Measurements from ENCODE around the gene ASPHD2.

DNA sequence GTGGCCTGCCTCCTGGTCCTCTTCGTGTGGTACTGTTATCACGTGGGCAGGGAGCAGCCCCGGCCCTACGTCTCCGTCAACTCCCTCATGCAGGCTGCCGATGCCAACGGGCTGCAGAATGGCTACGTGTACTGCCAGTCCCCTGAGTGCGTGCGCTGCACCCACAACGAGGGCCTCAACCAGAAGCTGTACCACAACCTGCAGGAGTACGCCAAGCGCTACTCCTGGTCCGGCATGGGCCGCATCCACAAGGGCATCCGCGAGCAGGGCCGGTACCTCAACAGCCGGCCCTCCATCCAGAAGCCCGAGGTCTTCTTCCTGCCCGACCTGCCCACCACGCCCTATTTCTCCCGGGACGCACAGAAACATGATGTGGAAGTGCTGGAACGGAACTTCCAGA, 4.7 kb downstream of the ASPHD2 start:
- TF ChIP-seq, protein P1, sequence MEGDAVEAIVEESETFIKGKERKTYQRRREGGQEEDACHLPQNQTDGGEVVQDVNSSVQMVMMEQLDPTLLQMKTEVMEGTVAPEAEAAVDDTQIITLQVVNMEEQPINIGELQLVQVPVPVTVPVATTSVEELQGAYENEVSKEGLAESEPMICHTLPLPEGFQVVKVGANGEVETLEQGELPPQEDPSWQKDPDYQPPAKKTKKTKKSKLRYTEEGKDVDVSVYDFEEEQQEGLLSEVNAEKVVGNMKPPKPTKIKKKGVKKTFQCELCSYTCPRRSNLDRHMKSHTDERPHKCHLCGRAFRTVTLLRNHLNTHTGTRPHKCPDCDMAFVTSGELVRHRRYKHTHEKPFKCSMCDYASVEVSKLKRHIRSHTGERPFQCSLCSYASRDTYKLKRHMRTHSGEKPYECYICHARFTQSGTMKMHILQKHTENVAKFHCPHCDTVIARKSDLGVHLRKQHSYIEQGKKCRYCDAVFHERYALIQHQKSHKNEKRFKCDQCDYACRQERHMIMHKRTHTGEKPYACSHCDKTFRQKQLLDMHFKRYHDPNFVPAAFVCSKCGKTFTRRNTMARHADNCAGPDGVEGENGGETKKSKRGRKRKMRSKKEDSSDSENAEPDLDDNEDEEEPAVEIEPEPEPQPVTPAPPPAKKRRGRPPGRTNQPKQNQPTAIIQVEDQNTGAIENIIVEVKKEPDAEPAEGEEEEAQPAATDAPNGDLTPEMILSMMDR (IDR thresholded peaks at IDR 0.05; ENCODE audit: poor library complexity, severe bottlenecking), result no peak
- TF ChIP-seq RAD21 (conservative IDR thresholded peaks at IDR 0.05) (no peak), EP300 (conservative IDR thresholded peaks at IDR 0.05; ENCODE audit: poor library complexity, severe bottlenecking) (no peak)

Measured in neural cell (in vitro differentiated cells).